Fibroblast of lung (primary cell): ENCODE results near the gene HLF.

Source experiments
- CTCF ChIP-seq, 2 donors: IDR thresholded peaks in 1 of 2; conservative IDR thresholded peaks in 1 of 2; 1 replicate in 1 of 2; 2 replicates in 1 of 2; pipeline ENCODE4 v1.5.1; 2011 to 2012; ENCODE audit warnings: low read length in 2 of 2, control low read depth in 1 of 2, inconsistent platforms in 1 of 2, low read depth in 1 of 2, mild to moderate bottlenecking in 1 of 2
- EZH2 ChIP-seq: IDR thresholded peaks from 2 replicates; pipeline ENCODE4 v1.5.1; 2012; ENCODE audit warnings: low read length, control low read depth, mild to moderate bottlenecking; ENCODE audit errors: missing control alignments

- TF ChIP-seq CTCF (conservative IDR thresholded peaks at IDR 0.05 in 1 of 2, IDR thresholded peaks at IDR 0.05 in 1 of 2; ENCODE audit: low read depth in 1 of 2, low read length in 2 of 2) (no peak), EZH2 (no peak)
These were observed 11.4 kb downstream of the HLF start for GRCh38 chr17:55275894-55276804.
